IPS DF 4.7 (cell line): ENCODE measurements around the gene UBE2E1.

Experiments used
- DNase-seq: peaks from one replicate; pipeline ENCODE4 v3.0.0-alpha.2; 2013; ENCODE audit warnings: low spot score; ENCODE audit errors: extremely low read depth

Gene UBE2E1

DNA sequence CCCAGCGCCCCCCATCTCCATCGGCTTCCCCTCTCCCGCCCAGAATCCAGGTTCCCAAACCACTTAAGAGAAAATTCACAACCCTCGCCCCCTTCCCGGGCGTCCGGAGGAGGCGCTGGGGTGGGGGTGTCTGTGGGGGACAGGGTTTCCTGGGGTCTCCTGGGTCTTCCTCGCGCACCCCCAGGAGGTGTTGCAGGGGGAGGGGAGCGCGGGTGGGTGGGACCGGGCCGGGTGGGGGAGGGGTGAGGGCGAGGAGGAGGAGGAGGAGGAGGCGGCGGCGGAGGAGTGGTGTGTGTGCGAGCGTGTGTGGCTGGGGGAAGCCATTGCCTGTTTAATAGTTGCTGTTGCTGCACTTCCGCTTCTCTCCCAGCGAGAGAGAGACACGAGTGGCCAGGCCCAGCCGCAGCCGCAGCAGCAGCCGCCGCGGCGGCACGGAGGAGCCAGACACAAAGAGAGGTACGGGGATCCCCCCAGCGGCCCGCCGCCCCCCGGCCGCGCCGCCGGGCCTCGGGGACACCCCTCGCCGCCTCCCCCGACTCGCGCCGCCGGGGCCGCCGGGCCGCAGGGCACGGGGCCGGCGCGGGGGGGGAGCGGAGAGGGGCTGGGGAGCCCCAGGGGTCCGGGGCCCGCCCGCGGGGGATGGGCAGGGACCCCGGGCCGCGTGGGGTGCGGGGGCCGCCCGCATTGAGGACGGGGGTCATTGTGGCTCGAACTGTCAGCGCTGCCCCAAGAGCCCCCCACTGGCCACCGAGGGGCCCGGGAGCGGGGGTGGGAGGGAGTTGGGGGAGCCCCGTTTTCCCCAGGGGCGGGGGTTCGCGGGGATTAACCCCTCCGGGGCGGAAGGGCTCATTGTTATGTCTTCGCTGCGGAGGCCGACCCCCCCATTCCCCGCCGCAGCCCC is at the start of gene UBE2E1:
Gene UBE2E1 (plus strand): TSS at position 323 of the 901 bp plus-strand sequence. CDS start 1,315 bp downstream, outside the sequence.
- DNase-seq, result no peak

DNA sequence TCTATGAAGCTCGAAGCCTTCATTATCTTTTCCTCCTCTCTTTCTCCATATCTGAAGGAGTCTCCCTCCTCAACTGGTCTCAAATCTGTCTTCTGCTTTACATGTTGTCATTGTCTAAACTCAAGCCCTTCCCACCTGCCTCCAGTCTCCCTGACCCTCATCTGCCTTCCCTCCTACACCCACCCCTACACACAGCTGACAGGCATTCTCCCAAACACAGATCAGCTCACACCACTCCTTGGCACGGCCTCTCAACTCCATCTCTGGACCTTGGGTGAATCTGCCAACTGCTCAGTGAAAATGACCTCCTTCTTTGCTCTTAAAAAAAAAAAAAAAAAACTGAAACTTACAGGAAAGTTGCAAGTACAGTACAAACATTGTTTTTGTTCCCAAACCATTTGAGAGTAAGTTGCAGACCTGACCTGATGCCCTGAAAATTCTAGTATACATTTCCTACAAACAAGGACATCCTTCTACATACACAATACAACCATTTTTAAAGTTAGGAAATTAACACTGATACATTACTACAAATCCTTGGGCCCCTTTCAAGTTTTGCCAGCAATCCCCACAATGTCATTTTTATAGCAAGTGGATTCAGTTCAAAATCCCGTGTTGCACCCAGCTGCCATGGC is 49.4 kb upstream of the UBE2E1 start:
- DNase-seq, result no peak

DNA sequence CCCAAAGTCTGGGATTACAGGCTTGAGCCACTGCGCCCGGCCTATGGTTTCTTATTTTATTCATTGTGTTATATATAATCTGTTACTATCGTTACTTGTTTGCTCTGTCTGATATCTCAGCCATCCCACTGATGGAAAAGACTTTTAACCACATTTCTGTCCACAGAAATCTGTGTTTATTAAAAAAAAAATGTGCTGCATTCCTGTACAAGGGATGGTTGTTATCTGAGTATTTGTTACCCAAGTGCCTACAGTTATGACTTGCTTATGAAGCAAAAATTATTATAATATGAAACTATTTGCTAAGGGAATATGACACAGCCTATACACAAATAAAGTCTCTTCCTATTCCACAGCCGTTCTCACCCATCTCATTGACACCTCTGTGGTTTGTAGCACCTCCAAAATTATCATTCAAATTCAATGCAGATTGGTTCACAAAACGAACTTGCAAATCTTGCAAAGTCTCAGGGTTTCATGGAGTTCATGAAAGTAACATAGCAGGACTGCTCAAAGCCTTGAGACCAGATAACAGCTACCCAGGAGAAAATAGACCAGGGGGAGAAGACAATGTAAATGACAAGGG is 47.4 kb upstream of the UBE2E1 start:
- no peak for DNase-seq

DNA sequence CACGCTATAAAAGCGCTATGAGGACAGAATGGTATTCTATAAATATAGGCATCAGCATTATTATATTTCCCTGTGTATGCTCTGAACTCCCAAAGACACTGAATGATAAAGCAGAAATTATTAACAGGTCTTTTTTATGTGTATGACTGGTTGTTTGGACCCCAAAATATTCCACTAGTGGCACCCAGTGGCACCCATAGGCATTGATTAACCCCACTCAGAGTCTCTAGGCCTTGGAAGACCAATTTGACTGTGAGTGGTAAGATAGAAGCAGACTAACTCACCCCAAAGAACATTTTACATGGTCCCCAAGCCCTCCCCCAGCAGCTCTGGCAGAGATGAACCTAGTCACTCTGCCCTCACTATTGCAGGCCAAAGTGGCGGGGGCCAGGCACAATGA is 45.4 kb upstream of the UBE2E1 start:
- no peak for DNase-seq

DNA sequence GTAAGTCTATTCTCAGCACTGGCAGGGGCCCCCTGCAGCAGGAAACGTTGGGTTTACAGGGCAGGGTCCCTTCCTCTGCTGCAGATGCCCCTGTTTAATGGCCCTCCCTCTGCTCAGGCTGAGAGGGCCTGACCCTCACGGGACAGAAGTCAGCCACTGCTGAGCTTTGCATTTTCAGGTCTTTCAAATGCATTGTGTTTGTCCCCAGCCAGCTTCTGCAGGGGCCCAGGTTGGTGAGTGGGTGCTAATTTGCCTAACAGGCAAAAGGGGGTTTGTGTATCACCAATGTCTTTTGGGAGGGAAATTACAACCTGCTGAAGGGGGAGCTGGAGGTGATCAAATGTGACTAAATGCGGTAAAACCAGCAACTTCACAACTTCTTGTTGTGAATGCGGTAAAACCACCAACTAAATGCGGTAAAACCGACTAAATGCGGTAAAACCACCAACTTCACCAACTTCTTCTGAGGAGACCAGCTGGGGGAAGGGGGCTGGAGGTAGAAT is 44.8 kb upstream of the UBE2E1 start:
- DNase-seq, result no peak

DNA sequence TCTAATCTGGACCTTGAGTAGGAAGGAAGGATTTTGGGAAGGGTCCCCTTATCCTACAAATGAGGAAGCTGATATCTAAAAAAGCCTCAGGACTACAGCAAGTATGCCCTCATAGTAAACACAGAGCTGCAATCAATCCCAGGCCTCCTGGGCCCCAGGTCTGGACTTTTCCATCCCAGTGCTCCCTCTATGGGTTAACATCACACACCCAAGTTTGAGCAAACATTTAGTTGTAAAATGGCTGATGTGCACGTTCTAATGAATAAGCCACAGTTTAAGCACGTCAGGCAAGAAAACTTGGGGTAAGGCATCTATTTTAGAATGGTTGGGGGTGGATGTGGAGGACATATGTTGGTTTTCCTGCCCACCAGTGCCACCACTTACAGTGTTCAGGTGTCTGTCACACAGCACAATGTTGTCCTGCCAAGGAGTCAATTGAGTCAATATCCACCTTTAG is 44.3 kb upstream of the UBE2E1 start:
- DNase-seq, result no peak

DNA sequence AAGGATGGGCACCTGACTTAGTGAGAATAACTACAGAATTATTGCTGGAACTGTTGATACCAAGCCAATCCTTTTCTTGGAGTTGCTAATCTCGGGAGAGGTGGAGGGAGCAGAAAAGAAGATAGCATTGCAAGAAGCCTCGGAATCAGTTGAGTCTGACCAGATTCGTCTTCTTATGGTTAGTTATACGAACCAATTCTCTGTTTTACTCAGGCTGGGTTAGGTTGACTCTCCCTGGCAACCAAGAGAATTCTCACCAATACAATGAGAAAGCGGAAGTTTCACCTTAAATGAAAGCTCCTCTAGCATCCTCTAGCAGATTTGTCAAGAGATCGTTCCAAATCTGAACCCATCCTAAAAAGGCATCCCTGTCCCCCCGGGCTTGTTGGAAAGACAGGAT is 43.5 kb upstream of the UBE2E1 start:
- DNase-seq, result no peak

DNA sequence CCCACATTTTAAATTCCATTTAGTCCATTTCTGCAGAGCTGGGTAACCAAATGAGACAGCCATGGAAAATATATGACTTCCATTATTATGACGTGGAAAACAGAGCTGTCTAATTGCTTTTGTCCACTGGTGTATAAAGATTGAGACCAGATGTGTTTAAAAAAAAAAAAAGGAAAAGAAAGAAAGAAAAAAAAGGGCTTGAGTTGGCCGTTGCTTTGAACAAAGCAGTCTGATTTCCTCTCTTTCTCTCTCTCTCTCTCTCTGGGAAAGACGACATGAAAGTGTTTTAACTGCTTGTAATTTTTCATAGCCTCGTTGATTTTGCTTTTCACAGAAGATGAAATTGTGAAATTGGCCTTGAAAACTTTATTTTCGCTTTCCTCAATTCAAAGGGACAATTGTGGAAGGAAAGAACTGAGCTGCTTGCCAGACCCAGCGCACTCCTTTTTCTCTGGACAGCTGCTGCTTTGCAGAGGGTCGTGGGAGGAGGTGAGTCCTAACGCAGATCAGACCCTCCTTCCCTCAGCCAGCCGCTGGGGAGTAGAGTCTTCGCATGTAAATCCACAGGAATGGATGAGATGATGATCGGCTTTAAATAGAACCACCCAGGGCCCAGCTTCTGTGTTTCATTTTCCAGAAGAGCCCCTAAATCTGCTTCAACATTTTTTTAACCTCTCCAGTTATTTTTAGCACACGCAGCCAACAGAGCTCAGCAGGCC is 42.8 kb upstream of the UBE2E1 start:
- no peak for DNase-seq

DNA sequence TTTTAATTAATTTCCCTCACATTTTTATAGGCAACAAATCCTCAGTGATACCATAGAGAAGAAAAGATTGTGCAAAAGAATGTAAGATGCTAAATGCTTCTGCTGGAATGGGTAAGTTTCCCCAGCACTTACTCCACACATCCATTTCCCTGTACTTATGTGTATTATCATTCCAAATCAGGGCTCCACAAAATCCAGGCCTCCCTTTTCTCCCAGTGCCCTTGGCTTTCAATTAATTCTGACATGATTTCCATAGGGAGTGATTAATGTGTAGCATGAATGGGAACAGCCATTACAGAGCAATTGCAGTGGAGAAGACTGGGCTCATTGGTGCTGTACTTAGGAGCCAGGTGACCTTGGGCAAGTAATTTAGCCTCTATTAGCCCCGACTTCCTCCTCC is 41.3 kb upstream of the UBE2E1 start:
- DNase-seq, result no peak

DNA sequence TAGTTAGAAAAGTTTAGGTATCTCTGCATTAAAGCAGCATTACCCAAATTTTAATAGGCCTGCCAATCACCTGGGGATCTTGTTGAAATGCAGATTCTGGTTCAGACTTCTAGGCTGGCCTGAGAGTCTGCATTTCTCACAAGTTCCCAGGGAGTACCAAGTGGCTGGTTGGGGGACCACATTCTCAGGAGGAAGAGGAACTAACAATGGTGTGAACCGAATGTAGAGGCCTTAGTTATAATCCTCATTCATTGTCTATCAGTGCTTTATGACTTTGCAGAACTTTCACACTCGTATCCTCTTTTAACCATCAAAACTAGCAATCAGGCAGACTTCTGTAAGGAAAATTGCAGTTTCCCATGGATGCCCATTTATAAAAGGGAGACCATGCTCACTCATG is 38.2 kb upstream of the UBE2E1 start:
- no peak for DNase-seq

DNA sequence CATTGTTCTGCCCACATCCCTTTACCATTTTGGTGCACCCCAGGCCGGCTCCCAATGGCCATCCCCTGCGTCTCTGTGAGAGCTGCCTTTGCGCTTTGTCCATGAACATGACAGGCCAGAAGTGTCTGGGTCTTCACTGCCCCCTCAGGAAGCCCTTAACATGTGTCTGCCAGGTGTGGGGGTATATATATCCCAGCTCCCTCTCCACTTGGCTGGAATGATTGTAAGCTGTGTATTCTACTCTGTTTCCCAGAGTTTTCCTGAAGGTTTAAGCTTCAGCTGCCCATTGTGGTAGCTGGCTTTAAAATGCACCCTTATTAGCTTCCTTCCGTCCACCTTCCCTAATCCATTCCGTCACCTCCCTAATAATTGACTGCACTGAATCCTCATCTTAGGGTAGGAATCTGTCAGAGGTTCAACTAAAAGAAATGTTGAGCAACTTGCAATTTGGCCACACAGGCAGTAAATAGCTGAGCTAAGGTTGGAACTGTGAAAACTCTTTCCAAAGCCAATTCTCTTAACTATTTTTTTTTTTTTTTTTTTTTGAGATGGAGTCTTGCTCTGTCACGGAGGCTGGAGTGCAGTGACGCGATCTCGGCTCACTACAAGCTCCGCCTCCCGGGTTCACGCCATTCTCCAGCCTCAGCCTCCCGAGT is 30.4 kb upstream of the UBE2E1 start:
- no peak for DNase-seq

DNA sequence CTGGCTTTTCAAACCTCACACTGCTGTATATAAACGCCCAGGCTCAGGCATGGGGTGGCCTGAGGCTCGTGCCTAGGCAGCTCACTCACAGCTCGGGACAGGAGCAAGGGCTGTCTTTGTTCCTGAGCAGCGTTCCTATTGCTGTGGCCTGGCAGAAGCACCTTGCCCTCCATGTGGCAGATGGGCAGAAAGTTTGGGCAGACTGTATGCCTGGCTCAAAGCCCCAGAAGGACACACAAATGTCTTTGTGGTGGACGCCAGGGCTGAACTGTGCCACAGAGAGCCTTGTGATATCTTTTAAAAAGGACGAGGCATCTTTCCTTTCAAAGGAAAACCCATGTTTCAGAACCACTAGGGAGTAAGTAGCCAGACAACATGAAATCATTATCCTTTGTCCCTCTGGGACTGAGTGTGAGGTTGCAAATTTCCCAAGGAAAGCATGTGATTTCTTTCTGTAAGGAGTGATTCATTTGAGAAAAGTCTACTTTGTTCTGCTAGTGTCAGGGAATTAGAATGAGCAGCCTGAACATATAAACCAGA is 29.3 kb upstream of the UBE2E1 start:
- DNase-seq, result no peak

DNA sequence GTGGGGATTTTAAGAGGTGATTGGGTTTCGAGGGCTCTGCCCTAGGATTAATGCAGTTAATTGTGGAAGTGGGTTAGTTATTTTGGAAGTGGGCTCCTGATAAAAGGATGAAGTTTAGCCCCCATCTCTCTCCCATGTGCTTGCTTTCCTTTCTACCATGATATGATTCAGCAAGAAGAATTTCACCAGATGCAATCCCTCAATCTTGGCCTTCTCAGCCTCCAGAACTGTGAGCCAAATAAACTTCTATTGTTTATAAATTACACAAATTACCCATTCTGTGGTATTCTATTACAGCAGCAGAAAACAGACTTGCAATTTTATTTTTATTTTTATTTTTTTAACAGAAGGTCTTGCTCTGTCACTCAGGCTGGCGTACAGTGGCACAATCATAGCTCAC is 27.3 kb upstream of the UBE2E1 start:
- DNase-seq, result no peak

DNA sequence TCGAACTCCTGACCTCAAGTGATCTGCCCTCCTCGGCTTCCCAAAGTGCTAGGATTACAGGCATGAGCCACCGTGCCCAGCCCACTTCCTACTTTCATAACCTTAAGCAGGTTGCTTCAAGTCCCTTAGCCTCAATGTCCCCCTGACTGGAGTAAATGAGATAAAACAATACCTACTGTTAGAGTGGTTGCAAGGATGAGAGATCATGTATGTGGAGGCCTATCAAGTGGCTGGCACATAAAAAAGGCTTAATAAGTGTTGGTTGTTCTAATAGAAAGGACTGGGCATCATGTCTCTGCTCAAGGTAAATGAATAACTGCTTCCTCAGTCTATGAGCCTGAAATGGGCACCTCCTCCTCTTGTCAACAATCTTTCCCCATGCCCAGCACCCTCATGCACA is 25.9 kb upstream of the UBE2E1 start:
- no peak for DNase-seq

DNA sequence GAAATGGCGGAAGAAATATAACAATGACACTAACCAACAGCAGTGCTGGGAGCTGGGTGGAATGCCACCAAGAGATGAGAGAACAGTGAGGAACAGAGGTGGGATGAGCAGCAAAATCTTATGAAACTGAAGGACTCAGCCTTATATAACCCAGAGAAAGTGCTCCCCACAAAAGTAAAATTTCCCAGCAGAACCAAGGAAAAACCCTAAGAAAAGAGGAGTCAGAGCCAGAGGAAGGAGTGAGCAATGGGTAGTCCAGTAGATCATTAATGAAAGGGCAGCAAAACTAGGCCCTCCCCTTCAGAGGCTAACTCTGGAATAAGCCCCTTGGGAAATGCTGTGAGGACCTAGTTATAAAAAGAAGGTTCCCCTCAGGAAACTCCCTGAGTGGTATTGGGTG is 24.7 kb upstream of the UBE2E1 start:
- DNase-seq, result no peak

DNA sequence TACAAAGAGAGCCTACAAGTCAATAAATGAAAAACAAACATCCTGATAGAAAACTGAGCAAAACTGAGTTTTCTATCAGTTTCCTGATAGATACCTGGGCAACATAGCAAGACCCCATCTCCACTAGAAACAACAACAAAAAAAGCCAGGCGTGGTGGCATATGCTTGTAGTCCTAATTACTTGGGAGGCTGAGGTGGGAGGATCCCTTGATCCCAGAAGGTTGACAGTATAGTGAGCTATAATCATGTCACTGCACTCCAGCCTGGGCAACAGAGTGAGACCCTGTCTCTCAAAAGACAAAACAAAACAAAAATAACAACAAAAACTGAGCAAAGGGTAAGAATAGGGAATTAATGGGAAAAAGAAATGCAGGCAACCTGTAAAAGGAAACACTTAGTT is 23.9 kb upstream of the UBE2E1 start:
- no peak for DNase-seq

DNA sequence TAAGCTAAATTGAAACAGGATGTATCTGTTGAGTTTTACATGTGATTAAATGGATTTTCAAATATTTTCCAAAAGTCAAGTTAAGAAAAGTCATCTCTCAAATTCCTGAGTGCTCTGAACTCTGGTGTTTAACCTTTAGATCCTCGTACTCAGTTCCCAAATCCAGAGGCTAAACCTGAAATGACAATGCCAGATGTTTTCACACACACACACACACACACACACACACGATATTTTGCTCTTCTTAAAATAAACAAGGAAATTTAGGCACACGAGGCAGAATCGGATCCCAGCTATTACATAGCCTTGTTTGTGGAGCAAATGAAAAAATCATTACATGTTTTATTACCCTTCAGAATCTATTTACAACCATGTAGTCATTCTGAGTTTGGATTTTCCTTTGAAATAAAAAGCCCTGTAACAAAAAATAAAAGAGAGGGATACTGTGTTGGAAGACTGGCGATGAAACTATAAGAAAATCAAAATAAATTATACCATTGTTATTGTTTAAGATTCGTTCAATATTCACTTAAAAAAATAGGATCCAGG is 20.6 kb upstream of the UBE2E1 start:
- DNase-seq, result no peak

DNA sequence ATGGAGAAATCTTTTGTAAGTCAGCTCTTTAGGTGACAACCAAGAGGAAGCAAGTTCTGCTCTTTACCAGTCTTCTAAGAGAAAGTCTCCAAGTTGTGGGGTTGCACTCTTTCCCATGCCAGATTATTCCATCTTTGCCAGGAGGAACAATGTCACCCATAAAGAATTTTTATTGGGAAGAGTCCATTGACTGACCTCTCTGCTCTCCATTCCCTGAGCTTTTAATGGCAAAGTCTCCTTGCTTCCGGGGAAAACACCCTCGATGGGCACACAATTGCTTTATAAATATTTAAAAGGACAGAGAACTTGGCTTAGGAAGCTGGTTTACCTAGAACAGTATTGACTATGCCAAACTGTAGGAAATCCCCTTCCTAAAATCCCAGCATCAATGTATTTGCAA is 19.9 kb upstream of the UBE2E1 start:
- DNase-seq, result no peak

DNA sequence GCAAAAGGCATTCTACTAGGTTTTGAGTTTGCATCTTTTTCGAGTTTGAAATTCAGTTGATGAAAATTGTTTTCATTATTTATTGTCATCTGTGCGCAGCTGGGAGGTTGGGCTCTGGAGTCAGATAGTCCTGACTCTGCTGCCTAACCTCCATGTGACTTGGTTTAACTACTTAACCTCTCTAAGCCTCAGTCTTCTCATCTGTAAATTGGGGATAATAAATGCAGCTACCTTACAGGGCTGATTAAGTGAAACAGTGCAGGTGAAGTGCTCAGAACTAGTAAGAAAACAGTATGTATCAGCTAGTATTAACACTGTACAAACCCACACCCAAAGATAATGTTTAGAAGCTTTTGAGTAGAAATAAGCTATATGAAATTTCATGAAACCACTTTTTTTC is 14.1 kb upstream of the UBE2E1 start:
- no peak for DNase-seq

DNA sequence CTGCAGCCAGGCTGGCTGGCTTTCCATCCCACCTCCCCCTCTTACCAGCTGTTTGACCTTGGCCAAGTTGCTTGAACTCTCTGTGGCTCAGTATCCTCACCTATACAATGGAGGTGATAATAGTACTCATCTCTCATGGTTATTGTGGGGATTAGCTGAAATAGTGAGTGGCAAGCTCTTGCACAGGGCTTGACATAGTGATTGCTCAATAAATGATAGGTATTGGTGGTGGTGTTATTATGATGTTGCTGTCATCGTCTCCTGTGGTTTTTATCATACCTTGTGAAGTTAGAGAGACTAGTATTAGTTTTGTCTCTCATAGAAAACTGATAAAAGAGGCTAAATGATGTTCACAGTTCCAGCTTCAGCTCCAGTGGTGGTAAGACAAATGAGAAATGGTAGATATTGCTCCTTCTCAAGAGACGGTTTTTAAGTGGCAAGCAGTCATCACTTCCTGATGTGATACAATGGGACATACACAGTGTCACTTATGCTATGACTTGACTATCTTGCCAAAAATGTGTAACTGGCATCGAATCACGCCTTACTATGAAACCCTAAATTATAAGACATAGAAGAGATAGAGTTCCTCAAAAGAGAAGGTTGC is 12.1 kb upstream of the UBE2E1 start:
- no peak for DNase-seq
